ENCODE results near the gene SAPCD2. TPM values are rescaled to one million over a fixed set of nuclear protein-coding genes. Genes with fewer than 3 reads are reported as not detected.

SAPCD2 gene
- total RNA-seq, 1 experiment from 2014 or later: 30.6 TPM

- ChIA-PET CTCF (interaction anchor here (0.9 kb wide), 1 partner anchor 214 kb away, joined by 3 read pairs; no protein-coding TSS in a partner anchor), POLR2A (ENCODE audit: low non-redundant PET) (no interaction called here)
- TF ChIP-seq EZH2 (IDR thresholded peaks at IDR 0.05; ENCODE audit: borderline replicate concordance, low read depth, low read length, poor library complexity, severe bottlenecking): no peak
- no peak for TF ChIP-seq CTCF (conservative IDR thresholded peaks at IDR 0.05; ENCODE audit: low read depth, low read length)
- no TSS peak for BruUV-seq (replicated peaks)
- no peaks in the 10 kb centered on the region for H3K4me1 ChIP-seq (ENCODE audit: insufficient read depth, low read length, poor library complexity, severe bottlenecking)
- peaks cover under 1% of the 10 kb centered on the region for H3K36me3 ChIP-seq (ENCODE audit: insufficient read depth, low read length, poor library complexity, severe bottlenecking)
- no peaks in the 10 kb centered on the region for H3K9me3 ChIP-seq (ENCODE audit: low read depth, low read length, poor library complexity, severe bottlenecking)
- H3K4me3 ChIP-seq (ENCODE audit: low read depth, low read length, poor library complexity, severe bottlenecking): no peak overlapping the region
- H3K27ac ChIP-seq (ENCODE audit: low read depth, low read length, poor library complexity, severe bottlenecking): no peak overlapping the region
- H3K27me3 ChIP-seq (replicated peaks; ENCODE audit: insufficient read depth, low read depth, low read length, poor library complexity): no peaks in the 10 kb centered on the region
- intact Hi-C loops (cut with micrococcal nuclease; ENCODE audit: unreplicated experiment): no loop called here
- no peak for DNase-seq (ENCODE audit: low spot score)
Measured at GRCh38 chr9:137022662-137023008, 47.7 kb downstream of the SAPCD2 start.

- intact Hi-C loops (cut with micrococcal nuclease; ENCODE audit: unreplicated experiment): no loop called here
- DNase-seq (ENCODE audit: low spot score): peak; percentile 79
Measured at GRCh38 chr9:137021979-137022661, 48.2 kb downstream of the SAPCD2 start.

GRCh38 chr9:137021568-137021978 is 48.8 kb downstream of the SAPCD2 start:
- no peaks in the 10 kb centered on the region for H3K27me3 ChIP-seq (replicated peaks; ENCODE audit: insufficient read depth, low read depth, low read length, poor library complexity)
- no TSS peak for BruUV-seq (replicated peaks)
- H3K36me3 ChIP-seq (ENCODE audit: insufficient read depth, low read length, poor library complexity, severe bottlenecking): peaks cover 4% of the 10 kb centered on the region
- POLR2A ChIA-PET (ENCODE audit: low non-redundant PET): interaction anchor here (0.6 kb wide), 1 partner anchor 13 kb away, joined by 4 read pairs; no protein-coding TSS in a partner anchor
- intact Hi-C loops (cut with micrococcal nuclease; ENCODE audit: unreplicated experiment): no loop called here
- H3K9me3 ChIP-seq (ENCODE audit: low read depth, low read length, poor library complexity, severe bottlenecking): no peaks in the 10 kb centered on the region
- TF ChIP-seq EZH2 (IDR thresholded peaks at IDR 0.05; ENCODE audit: borderline replicate concordance, low read depth, low read length, poor library complexity, severe bottlenecking) (no peak), CTCF (conservative IDR thresholded peaks at IDR 0.05; ENCODE audit: low read depth, low read length) (no peak)
- H3K4me3 ChIP-seq (ENCODE audit: low read depth, low read length, poor library complexity, severe bottlenecking): no peak overlapping the region
- CTCF ChIA-PET: interaction anchor here (0.5 to 0.9 kb wide), 2 partner anchors 43 to 215 kb away, joined by 3 read pairs; no protein-coding TSS in a partner anchor
- H3K4me1 ChIP-seq (ENCODE audit: insufficient read depth, low read length, poor library complexity, severe bottlenecking): no peaks in the 10 kb centered on the region
- no peak for DNase-seq (ENCODE audit: low spot score)
- H3K27ac ChIP-seq (ENCODE audit: low read depth, low read length, poor library complexity, severe bottlenecking): no peak overlapping the region

More at GRCh38 chr9:137021979-137022661, 48.2 kb downstream of the SAPCD2 start:
- TF ChIP-seq EZH2 (IDR thresholded peaks at IDR 0.05; ENCODE audit: borderline replicate concordance, low read depth, low read length, poor library complexity, severe bottlenecking) (no peak), CTCF (conservative IDR thresholded peaks at IDR 0.05; ENCODE audit: low read depth, low read length) (no peak)
- no peak overlapping the region for H3K4me3 ChIP-seq (ENCODE audit: low read depth, low read length, poor library complexity, severe bottlenecking)
- H3K36me3 ChIP-seq (ENCODE audit: insufficient read depth, low read length, poor library complexity, severe bottlenecking): peaks cover 4% of the 10 kb centered on the region
- no peaks in the 10 kb centered on the region for H3K4me1 ChIP-seq (ENCODE audit: insufficient read depth, low read length, poor library complexity, severe bottlenecking)
- no peak overlapping the region for H3K27ac ChIP-seq (ENCODE audit: low read depth, low read length, poor library complexity, severe bottlenecking)
- no TSS peak for BruUV-seq (replicated peaks)
- H3K27me3 ChIP-seq (replicated peaks; ENCODE audit: insufficient read depth, low read depth, low read length, poor library complexity): no peaks in the 10 kb centered on the region
- H3K9me3 ChIP-seq (ENCODE audit: low read depth, low read length, poor library complexity, severe bottlenecking): no peaks in the 10 kb centered on the region
- POLR2A ChIA-PET (ENCODE audit: low non-redundant PET): interaction anchor here (0.6 kb wide), 1 partner anchor 12 kb away, joined by 4 read pairs; no protein-coding TSS in a partner anchor
- CTCF ChIA-PET: interaction anchor here (0.9 kb wide), 1 partner anchor 215 kb away, joined by 3 read pairs; no protein-coding TSS in a partner anchor
